Endothelial cell of umbilical vein (primary cell): ENCODE measurements around the gene TP53.

ENCODE experiments used
- EZH2 ChIP-seq: IDR thresholded peaks from 2 replicates; pipeline ENCODE4 v1.6.1; 2012; ENCODE audit warnings: borderline replicate concordance, low read depth, mild to moderate bottlenecking, moderate library complexity, low read length, inconsistent platforms; ENCODE audit not compliant: severe bottlenecking
- POLR2AphosphoS5 ChIP-seq: IDR thresholded peaks from 2 replicates; pipeline ENCODE4 v1.6.1; 2012; ENCODE audit warnings: low read depth, mild to moderate bottlenecking, control low read depth, low read length, moderate library complexity; ENCODE audit not compliant: insufficient read depth
- TF ChIP-seq, protein P1 (sequence below), 2 donors: IDR thresholded peaks; 1 replicate in 1 of 2; 2 replicates in 1 of 2; pipeline ENCODE4 v1.5.1; 2011; ENCODE audit warnings: low read length in 2 of 2, mild to moderate bottlenecking in 2 of 2, moderate library complexity in 2 of 2, control low read depth in 1 of 2, inconsistent platforms in 1 of 2, low read depth in 1 of 2; ENCODE audit not compliant: insufficient read depth in 1 of 2; ENCODE audit errors: extremely low read depth in 1 of 2

DNA sequence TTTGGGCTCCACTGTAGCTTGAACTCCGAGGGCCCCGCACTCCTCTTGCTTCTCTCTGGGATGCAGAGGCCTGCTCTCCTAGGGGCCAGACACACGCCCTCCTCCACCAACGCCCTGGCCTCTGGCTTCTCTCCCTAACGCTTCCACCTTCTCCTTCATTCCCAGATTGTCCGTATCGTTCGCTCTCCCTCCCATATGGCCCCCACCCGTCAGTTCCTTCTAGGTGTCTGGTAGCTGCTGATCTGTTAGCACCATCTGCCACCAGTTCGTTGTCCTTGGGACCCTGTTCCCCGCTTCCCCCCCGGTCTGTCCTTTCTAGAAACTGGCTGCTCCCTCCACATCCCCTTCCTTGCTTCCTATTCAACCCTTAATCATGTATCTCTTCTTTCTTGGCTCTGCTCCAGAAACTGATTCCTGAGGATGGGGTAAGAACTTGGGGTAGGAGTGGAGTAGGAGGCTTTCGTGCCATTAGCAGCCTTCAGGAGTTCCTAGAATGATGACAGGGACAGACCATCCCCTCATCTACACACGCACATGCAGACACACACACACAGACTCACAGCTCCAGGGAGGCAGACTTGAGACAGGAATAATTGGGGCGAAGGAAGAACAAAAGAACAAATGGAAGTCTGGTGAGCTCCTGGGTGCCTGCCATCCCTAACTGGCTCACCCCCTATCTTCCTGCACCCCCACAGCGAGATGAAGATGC is 32.3 kb downstream of the TP53 start:
- TF ChIP-seq EZH2: no peak
- TF ChIP-seq, protein P1, sequence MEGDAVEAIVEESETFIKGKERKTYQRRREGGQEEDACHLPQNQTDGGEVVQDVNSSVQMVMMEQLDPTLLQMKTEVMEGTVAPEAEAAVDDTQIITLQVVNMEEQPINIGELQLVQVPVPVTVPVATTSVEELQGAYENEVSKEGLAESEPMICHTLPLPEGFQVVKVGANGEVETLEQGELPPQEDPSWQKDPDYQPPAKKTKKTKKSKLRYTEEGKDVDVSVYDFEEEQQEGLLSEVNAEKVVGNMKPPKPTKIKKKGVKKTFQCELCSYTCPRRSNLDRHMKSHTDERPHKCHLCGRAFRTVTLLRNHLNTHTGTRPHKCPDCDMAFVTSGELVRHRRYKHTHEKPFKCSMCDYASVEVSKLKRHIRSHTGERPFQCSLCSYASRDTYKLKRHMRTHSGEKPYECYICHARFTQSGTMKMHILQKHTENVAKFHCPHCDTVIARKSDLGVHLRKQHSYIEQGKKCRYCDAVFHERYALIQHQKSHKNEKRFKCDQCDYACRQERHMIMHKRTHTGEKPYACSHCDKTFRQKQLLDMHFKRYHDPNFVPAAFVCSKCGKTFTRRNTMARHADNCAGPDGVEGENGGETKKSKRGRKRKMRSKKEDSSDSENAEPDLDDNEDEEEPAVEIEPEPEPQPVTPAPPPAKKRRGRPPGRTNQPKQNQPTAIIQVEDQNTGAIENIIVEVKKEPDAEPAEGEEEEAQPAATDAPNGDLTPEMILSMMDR (IDR thresholded peaks at IDR 0.05; ENCODE audit: extremely low read depth in 1 of 2, insufficient read depth in 1 of 2, low read depth in 1 of 2, low read length in 2 of 2): no peak
- no peak for TF ChIP-seq POLR2AphosphoS5
